PC-3 (cell line): ENCODE results near the gene LRRC3B. TPM values are rescaled to one million over a fixed set of nuclear protein-coding genes. Genes with fewer than 3 reads are reported as not detected.

Experiments used
- ATAC-seq: fragments of 200-7000 bp; cut with Tn5 transposase; 2 replicates; pipeline ENCODE4 v1.9.1; 2020; ENCODE audit warnings: mild to moderate bottlenecking, moderate library complexity
- BruUV-seq: library from RNA; stranded (reverse); fragments of 400-500 nt; replicated peaks from 2 replicates; lab custom pipeline; 2021; lab: Mats Ljungman, UMichigan
- CTCF ChIA-PET: fragments of 300-600 bp; sonication (Branson Sonifier 250); formaldehyde crosslinking; loops from one replicate; lab custom pipeline; 2022; ENCODE audit warnings: antibody characterized with exemption; lab: Charles Lee
- POLR2A ChIA-PET: fragments of 300-600 bp; sonication (Branson Sonifier 250); formaldehyde crosslinking; loops from one replicate; lab custom pipeline; 2022; ENCODE audit warnings: antibody characterized with exemption; ENCODE audit not compliant: unreplicated experiment; lab: Charles Lee
- DNase-seq: peaks from one replicate; pipeline ENCODE4 v3.0.0-alpha.2; 2015
- H2AFZ ChIP-seq: fragments of 300-600 bp; sonication (generic); 2 replicates; pipeline ENCODE4 v1.6.0; 2016; ENCODE audit warnings: antibody characterized with exemption, low read length
- H3F3A ChIP-seq: fragments of 300-600 bp; sonication (generic); one replicate; pipeline ENCODE4 v1.6.0; 2017; ENCODE audit warnings: antibody characterized with exemption, low read length, control low read depth, mild to moderate bottlenecking; ENCODE audit not compliant: unreplicated experiment
- H3K27ac ChIP-seq: fragments of 300-600 bp; sonication (generic); 2 replicates; pipeline ENCODE4 v1.5.1; 2016; ENCODE audit warnings: mild to moderate bottlenecking, low read length
- H3K27me3 ChIP-seq: fragments of 300-600 bp; sonication (generic); 2 replicates; pipeline ENCODE4 v1.6.1; 2016; ENCODE audit warnings: low read length, mixed read lengths
- H3K36me3 ChIP-seq: fragments of 300-600 bp; sonication (generic); 2 replicates; pipeline ENCODE4 v1.6.1; 2016; ENCODE audit warnings: low read depth, mixed run types, low read length, mixed read lengths
- H3K4me1 ChIP-seq: fragments of 300-600 bp; sonication (generic); 2 replicates; pipeline ENCODE4 v1.5.1; 2016; ENCODE audit warnings: low read length; ENCODE audit not compliant: insufficient read depth
- H3K4me2 ChIP-seq: fragments of 300-600 bp; sonication (generic); 2 replicates; pipeline ENCODE4 v1.6.0; 2016; ENCODE audit warnings: low read length
- H3K4me3 ChIP-seq: fragments of 300-600 bp; sonication (generic); 2 replicates; pipeline ENCODE4 v1.5.1; 2016; ENCODE audit warnings: mild to moderate bottlenecking, low read length, mixed read lengths
- H3K79me2 ChIP-seq: fragments of 300-600 bp; sonication (generic); 2 replicates; pipeline ENCODE4 v1.6.1; 2017; ENCODE audit warnings: low read length, mixed read lengths
- H3K9ac ChIP-seq: fragments of 300-600 bp; sonication (generic); 2 replicates; pipeline ENCODE4 v1.6.0; 2016; ENCODE audit warnings: mild to moderate bottlenecking, low read length
- H3K9me2 ChIP-seq: fragments of 300-600 bp; sonication (generic); replicated peaks from 2 replicates; pipeline ENCODE4 v1.6.1; 2016; ENCODE audit warnings: mixed run types, low read length, mixed read lengths
- H3K9me3 ChIP-seq: fragments of 300-600 bp; sonication (generic); 2 replicates; pipeline ENCODE4 v1.6.1; 2016; ENCODE audit warnings: low read length, mixed read lengths
- H4K20me1 ChIP-seq: fragments of 300-600 bp; sonication (generic); 2 replicates; pipeline ENCODE4 v1.6.1; 2016; ENCODE audit warnings: low read length, mixed read lengths
- EZH2 ChIP-seq: fragments of 300-600 bp; sonication (generic); IDR thresholded peaks from one replicate; pipeline ENCODE4 v1.6.1; 2017; ENCODE audit warnings: antibody characterized with exemption, mild to moderate bottlenecking, low read length; ENCODE audit not compliant: unreplicated experiment
- EZH2phosphoT487 ChIP-seq: fragments of 300-600 bp; sonication (generic); IDR thresholded peaks from 2 replicates; pipeline ENCODE4 v1.6.1; 2018; ENCODE audit warnings: mild to moderate bottlenecking, antibody characterized with exemption, low read length, borderline replicate concordance
- intact Hi-C: fragments of 100-400 bp; cut with micrococcal nuclease; formaldehyde crosslinking; loops from 2 replicates; pipeline ENCODE4 v1.9.0; 2023
- total RNA-seq: library from RNA; depleted of rRNA; stranded (reverse); fragments of >200 nt; gene quantifications from 2 replicates; pipeline ENCODE4 v1.2.3, GENCODE V29; 2014
- TF ChIP-seq, protein P1 (sequence below): fragments of 300-600 bp; sonication (generic); conservative IDR thresholded peaks from 2 replicates; pipeline ENCODE4 v1.5.1; 2017; ENCODE audit warnings: antibody characterized with exemption, low read depth, mild to moderate bottlenecking, low read length

LRRC3B gene
- total RNA-seq, 1 experiment from 2014 or later: not detected

DNA sequence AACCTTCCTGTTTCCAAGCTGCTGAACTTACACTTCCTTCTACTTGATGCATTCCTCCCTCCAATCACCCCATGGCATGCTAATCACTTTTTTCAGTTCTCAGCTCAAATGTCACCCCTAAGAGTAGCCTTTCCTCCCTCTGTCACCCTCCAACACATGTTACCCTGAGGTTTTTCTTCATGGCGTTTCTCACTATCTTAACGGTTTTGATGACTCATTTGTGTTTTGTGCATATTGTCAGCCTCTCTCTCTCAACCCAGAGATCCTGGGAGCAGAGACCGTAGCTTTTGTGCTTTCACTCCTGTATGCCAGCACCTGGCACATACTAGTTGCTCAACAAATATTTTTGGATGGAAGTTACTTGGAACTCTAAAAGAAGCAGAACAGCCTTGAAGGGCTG is 24.5 kb downstream of the LRRC3B start:
- H3K9me3 ChIP-seq: peaks cover 31% of the 10 kb centered on the region; the same call in 1 of the 2 replicates
- BruUV-seq: no TSS peak
- H3K4me3 ChIP-seq: no peak overlapping the region
- no peak overlapping the region for H3K4me2 ChIP-seq
- H3K9me2 ChIP-seq: no peaks in the 10 kb centered on the region
- H4K20me1 ChIP-seq: no peaks in the 10 kb centered on the region
- no peaks in the 10 kb centered on the region for H3K27me3 ChIP-seq
- no peaks in the 10 kb centered on the region for H3K79me2 ChIP-seq
- intact Hi-C loops: no loop called here
- ATAC-seq: no peak
- POLR2A ChIA-PET: no interaction called here
- CTCF ChIA-PET: no interaction called here
- H3K9ac ChIP-seq: no peak overlapping the region
- H3K36me3 ChIP-seq: no peaks in the 10 kb centered on the region
- H2AFZ ChIP-seq: no peak overlapping the region
- TF ChIP-seq EZH2phosphoT487 (no peak), EZH2 (no peak)
- TF ChIP-seq, protein P1, sequence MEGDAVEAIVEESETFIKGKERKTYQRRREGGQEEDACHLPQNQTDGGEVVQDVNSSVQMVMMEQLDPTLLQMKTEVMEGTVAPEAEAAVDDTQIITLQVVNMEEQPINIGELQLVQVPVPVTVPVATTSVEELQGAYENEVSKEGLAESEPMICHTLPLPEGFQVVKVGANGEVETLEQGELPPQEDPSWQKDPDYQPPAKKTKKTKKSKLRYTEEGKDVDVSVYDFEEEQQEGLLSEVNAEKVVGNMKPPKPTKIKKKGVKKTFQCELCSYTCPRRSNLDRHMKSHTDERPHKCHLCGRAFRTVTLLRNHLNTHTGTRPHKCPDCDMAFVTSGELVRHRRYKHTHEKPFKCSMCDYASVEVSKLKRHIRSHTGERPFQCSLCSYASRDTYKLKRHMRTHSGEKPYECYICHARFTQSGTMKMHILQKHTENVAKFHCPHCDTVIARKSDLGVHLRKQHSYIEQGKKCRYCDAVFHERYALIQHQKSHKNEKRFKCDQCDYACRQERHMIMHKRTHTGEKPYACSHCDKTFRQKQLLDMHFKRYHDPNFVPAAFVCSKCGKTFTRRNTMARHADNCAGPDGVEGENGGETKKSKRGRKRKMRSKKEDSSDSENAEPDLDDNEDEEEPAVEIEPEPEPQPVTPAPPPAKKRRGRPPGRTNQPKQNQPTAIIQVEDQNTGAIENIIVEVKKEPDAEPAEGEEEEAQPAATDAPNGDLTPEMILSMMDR: no peak
- H3F3A ChIP-seq: no peaks in the 10 kb centered on the region
- DNase-seq: no peak
- H3K27ac ChIP-seq: no peak overlapping the region
- no peaks in the 10 kb centered on the region for H3K4me1 ChIP-seq

DNA sequence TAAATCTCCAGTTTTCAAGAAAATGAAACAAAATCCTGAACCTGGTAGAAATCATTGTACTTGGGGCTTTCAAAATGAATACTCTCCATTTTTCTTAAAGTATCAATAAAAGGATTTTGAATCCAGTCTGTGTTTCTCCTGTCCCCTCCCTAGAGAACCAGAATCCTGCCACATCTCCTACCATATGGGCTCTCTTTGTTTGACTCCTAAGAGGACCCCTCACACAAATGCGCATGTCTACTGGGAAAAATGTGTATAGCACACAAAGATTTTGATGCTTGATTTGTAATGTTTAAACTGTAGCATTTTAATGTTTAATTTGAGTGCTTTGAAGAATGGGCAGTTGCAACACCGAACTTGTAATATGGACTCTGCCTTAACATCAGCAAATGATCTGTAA is 25.9 kb downstream of the LRRC3B start:
- Histone ChIP-seq H3K79me2 (no peaks in the 10 kb centered on the region), H3K27ac (no peak overlapping the region), H4K20me1 (no peaks in the 10 kb centered on the region), H3K4me3 (no peak overlapping the region), H3K9me3 (peaks cover 39% of the 10 kb centered on the region), H3K27me3 (no peaks in the 10 kb centered on the region), H3K9me2 (no peaks in the 10 kb centered on the region), H3K4me1 (no peaks in the 10 kb centered on the region), H3F3A (no peaks in the 10 kb centered on the region), H3K9ac (no peak overlapping the region), H3K4me2 (no peak overlapping the region), H2AFZ (no peak overlapping the region), H3K36me3 (no peaks in the 10 kb centered on the region)
- no peak for DNase-seq
- BruUV-seq: no TSS peak
- TF ChIP-seq EZH2phosphoT487: no peak
- no peak for TF ChIP-seq EZH2
- TF ChIP-seq, protein P1: no peak
- intact Hi-C loops: no loop called here
- POLR2A ChIA-PET: no interaction called here
- no peak for ATAC-seq
- CTCF ChIA-PET: no interaction called here

DNA sequence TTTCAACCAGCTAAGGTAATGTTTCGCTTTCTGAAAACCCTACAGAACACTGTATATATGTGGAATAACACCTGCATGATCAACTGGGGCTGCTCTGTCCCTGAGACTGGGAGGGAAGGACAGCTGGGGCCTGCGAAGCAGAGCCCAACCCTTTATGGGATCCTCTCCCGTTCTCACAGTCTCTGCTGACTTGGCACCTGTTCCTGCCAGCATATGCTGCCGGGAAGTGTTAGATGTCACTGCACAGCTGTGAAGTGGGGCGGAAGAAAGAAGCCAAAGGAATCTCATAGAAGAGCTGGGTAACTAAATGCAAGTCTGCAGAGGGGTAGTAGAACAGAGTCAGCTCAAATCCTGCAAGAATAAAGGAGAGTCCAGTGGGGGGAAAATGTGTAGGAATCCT is 29.6 kb downstream of the LRRC3B start:
- DNase-seq: no peak
- H3K79me2 ChIP-seq: no peaks in the 10 kb centered on the region
- no peaks in the 10 kb centered on the region for H4K20me1 ChIP-seq
- ChIA-PET CTCF (no interaction called here), POLR2A (no interaction called here)
- H3K9me2 ChIP-seq: no peaks in the 10 kb centered on the region
- TF ChIP-seq, protein P1: no peak
- TF ChIP-seq EZH2phosphoT487 (no peak), EZH2 (no peak)
- H3K4me2 ChIP-seq: no peak overlapping the region
- H3K27ac ChIP-seq: no peak overlapping the region
- no peaks in the 10 kb centered on the region for H3K36me3 ChIP-seq
- no TSS peak for BruUV-seq
- peaks cover 29% of the 10 kb centered on the region for H3K9me3 ChIP-seq
- H3K27me3 ChIP-seq: no peaks in the 10 kb centered on the region
- no peak overlapping the region for H3K9ac ChIP-seq
- H3F3A ChIP-seq: no peaks in the 10 kb centered on the region
- no peaks in the 10 kb centered on the region for H3K4me1 ChIP-seq
- no peak overlapping the region for H2AFZ ChIP-seq
- intact Hi-C loops: no loop called here
- no peak for ATAC-seq
- no peak overlapping the region for H3K4me3 ChIP-seq
